OCI-LY7 (cell line): Measurements from ENCODE around the gene TTLL7. TPM values are rescaled to one million over a fixed set of nuclear protein-coding genes. Genes with fewer than 3 reads are reported as not detected.

ENCODE experiments used
- BruUV-seq: library from RNA; stranded (reverse); fragments of 400-500 nt; replicated peaks from 2 replicates; lab custom pipeline; 2021; lab: Mats Ljungman, UMichigan
- CTCF ChIA-PET: fragments of 300-600 bp; sonication (Branson Sonifier 250); formaldehyde crosslinking; loops from one replicate; lab custom pipeline; 2022; ENCODE audit warnings: antibody characterized with exemption; ENCODE audit not compliant: unreplicated experiment; lab: Charles Lee
- POLR2A ChIA-PET: fragments of 300-600 bp; sonication (Branson Sonifier 250); formaldehyde crosslinking; loops from one replicate; lab custom pipeline; 2022; ENCODE audit warnings: antibody characterized with exemption; lab: Charles Lee
- DNase-seq: peaks from one replicate; pipeline ENCODE4 v3.0.0-alpha.2; 2015; ENCODE audit warnings: low spot score
- H2AFZ ChIP-seq: fragments of 200-600 bp; sonication (generic), shearing (Covaris generic); 2 replicates; pipeline ENCODE4 v1.6.1; 2014; ENCODE audit warnings: mild to moderate bottlenecking, antibody characterized with exemption, low read length, moderate library complexity
- H3K27ac ChIP-seq: fragments of 200-600 bp; sonication (generic); 2 replicates; pipeline ENCODE4 v1.5.1; 2014; ENCODE audit warnings: mixed run types, low read depth, mild to moderate bottlenecking, moderate library complexity, low read length, inconsistent platforms; ENCODE audit not compliant: poor library complexity, severe bottlenecking
- H3K36me3 ChIP-seq: fragments of 200-600 bp; sonication (generic); 2 replicates; pipeline ENCODE4 v1.6.1; 2014; ENCODE audit warnings: mild to moderate bottlenecking, antibody characterized with exemption, low read length, moderate library complexity, mixed read lengths; ENCODE audit not compliant: insufficient read depth
- H3K4me1 ChIP-seq: fragments of 200-600 bp; sonication (generic); 2 replicates; pipeline ENCODE4 v1.5.1; 2014; ENCODE audit warnings: mild to moderate bottlenecking, low read length; ENCODE audit not compliant: insufficient read depth, poor library complexity, severe bottlenecking
- H3K4me2 ChIP-seq: fragments of 200-600 bp; sonication (generic); 2 replicates; pipeline ENCODE4 v1.6.1; 2014; ENCODE audit warnings: mild to moderate bottlenecking, low read length
- H3K4me3 ChIP-seq: fragments of 200-600 bp; sonication (generic); 2 replicates; pipeline ENCODE4 v1.5.1; 2014; ENCODE audit warnings: mild to moderate bottlenecking, low read depth, low read length; ENCODE audit not compliant: poor library complexity, severe bottlenecking
- H3K79me2 ChIP-seq: fragments of 200-600 bp; sonication (generic); 2 replicates; pipeline ENCODE4 v1.6.1; 2016; ENCODE audit warnings: low read depth, mild to moderate bottlenecking, low read length, moderate library complexity, mixed read lengths; ENCODE audit not compliant: insufficient read depth
- H3K9me2 ChIP-seq: fragments of 200-600 bp; sonication (generic); 2 replicates; pipeline ENCODE4 v1.6.1; 2016; ENCODE audit warnings: mild to moderate bottlenecking, low read length, mixed read lengths; ENCODE audit not compliant: insufficient read depth
- H3K9me3 ChIP-seq: fragments of 200-600 bp; sonication (generic); 2 replicates; pipeline ENCODE4 v1.6.1; 2014; ENCODE audit warnings: mild to moderate bottlenecking, mixed run types, low read length, mixed read lengths
- H4K20me1 ChIP-seq: fragments of 200-600 bp; sonication (generic); 2 replicates; pipeline ENCODE4 v1.6.1; 2014; ENCODE audit warnings: mild to moderate bottlenecking, antibody characterized with exemption, low read length, moderate library complexity, mixed read lengths; ENCODE audit not compliant: insufficient read depth
- CTCF ChIP-seq: fragments of 200-600 bp; sonication (generic); conservative IDR thresholded peaks from 2 replicates; pipeline ENCODE4 v1.5.1; 2014; ENCODE audit warnings: mild to moderate bottlenecking, antibody characterized with exemption, low read length, moderate library complexity, mixed read lengths
- EZH2phosphoT487 ChIP-seq: fragments of 200-600 bp; sonication (generic); IDR thresholded peaks from 2 replicates; pipeline ENCODE4 v1.6.1; 2018; ENCODE audit warnings: low read depth, borderline replicate concordance, mild to moderate bottlenecking, mixed run types, antibody characterized with exemption, low read length, moderate library complexity, mixed read lengths
- intact Hi-C: fragments of 100-400 bp; cut with micrococcal nuclease; formaldehyde crosslinking; loops from one replicate; pipeline ENCODE4 v1.10.0; 2022; ENCODE audit not compliant: unreplicated experiment
- total RNA-seq, 2 experiments: library from RNA; depleted of rRNA in 1 of 2; stranded (reverse); fragments of >200 nt in 1 of 2; shearing (Covaris generic) in 1 of 2; gene quantifications; 2 replicates each; pipeline ENCODE4 v1.2.3, GENCODE V29; 2014 to 2022

Gene TTLL7
- total RNA-seq, 2 experiments from 2014 or later, result 0.76 to 0.88 TPM

GRCh38 chr1:83959824-83960498, 39.0 kb downstream of the TTLL7 start:
- TF ChIP-seq EZH2phosphoT487 (no peak), CTCF (no peak)
- CTCF ChIA-PET, result no interaction called here
- BruUV-seq, result no TSS peak

GRCh38 chr1:83958704-83959103, 40.2 kb downstream of the TTLL7 start:
- Histone ChIP-seq H3K9me2 (no peaks in the 10 kb centered on the region), H3K36me3 (no peaks in the 10 kb centered on the region), H3K27ac (no peak overlapping the region), H3K4me1 (no peaks in the 10 kb centered on the region), H3K4me3 (no peak overlapping the region), H4K20me1 (no peaks in the 10 kb centered on the region), H3K9me3 (no peaks in the 10 kb centered on the region), H2AFZ (no peak overlapping the region), H3K4me2 (no peak overlapping the region), H3K79me2 (no peaks in the 10 kb centered on the region)
- TF ChIP-seq CTCF (no peak), EZH2phosphoT487 (no peak)
- intact Hi-C loops, result no loop called here
- no TSS peak for BruUV-seq
- ChIA-PET CTCF (no interaction called here), POLR2A (interaction anchor here (1.1 kb wide), 1 partner anchor 17 kb away, joined by 4 read pairs; no protein-coding TSS in a partner anchor)
- no peak for DNase-seq

More at GRCh38 chr1:83959824-83960498, 39.0 kb downstream of the TTLL7 start:
- H2AFZ ChIP-seq, result no peak overlapping the region
- POLR2A ChIA-PET, result interaction anchor here (0.6 to 1.2 kb wide), 4 partner anchors 76 to 867 kb away, joined by 3 to 5 read pairs (median 3); no protein-coding TSS in a partner anchor
- no peaks in the 10 kb centered on the region for H3K79me2 ChIP-seq
- no peaks in the 10 kb centered on the region for H4K20me1 ChIP-seq
- H3K27ac ChIP-seq, result no peak overlapping the region
- intact Hi-C loops, result no loop called here
- H3K4me2 ChIP-seq, result no peak overlapping the region
- H3K36me3 ChIP-seq, result no peaks in the 10 kb centered on the region
- no peaks in the 10 kb centered on the region for H3K9me3 ChIP-seq
- H3K4me3 ChIP-seq, result no peak overlapping the region
- H3K4me1 ChIP-seq, result no peaks in the 10 kb centered on the region
- no peaks in the 10 kb centered on the region for H3K9me2 ChIP-seq
- no peak for DNase-seq
